CD4-positive, alpha-beta T cell treated with Interleukin-17A for 1 hour (primary cell): Measurements from ENCODE around the gene AIF1.

Source experiments
- DNase-seq: peaks from one replicate; pipeline ENCODE4 v3.0.0-alpha.2; 2020

The AIF1 gene

DNA sequence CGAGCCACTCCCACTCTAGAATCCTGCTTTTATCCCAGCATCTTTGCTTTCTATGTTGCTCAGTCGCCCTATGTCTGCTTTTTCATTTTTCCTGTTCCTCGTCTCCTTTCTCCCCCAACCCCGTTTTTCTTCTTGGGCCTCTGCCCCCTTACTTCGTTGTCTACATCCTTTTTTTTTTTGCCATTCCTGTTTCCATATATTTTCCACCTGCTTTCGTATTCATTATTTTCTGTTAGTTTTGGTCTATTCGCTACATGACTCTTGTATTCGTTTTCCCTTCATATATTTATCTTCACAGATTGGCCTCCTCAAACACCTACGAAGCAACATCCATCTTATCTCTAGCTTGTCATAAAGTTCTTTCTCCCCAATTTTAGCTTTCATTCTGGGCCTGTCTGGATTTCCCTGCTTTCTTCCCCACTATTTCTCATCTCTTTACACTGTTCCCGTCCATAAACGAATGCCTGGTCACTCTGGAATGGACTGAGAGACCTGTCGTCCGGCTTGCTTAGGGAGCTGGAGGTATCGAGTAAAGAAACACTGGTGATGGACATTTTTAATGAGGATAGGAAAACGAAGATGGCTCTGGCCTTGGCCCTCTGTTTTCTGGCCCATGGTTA, 6.4 kb downstream of the AIF1 start:
- no peak for DNase-seq

- no peak for DNase-seq
Observed at GRCh38 chr6:31621991-31622390, 7.0 kb downstream of the AIF1 start.

- DNase-seq = no peak
Observed at GRCh38 chr6:31622684-31623091, 7.7 kb downstream of the AIF1 start.

- no peak for DNase-seq
Observed at GRCh38 chr6:31624070-31624469, 9.0 kb downstream of the AIF1 start.

DNA sequence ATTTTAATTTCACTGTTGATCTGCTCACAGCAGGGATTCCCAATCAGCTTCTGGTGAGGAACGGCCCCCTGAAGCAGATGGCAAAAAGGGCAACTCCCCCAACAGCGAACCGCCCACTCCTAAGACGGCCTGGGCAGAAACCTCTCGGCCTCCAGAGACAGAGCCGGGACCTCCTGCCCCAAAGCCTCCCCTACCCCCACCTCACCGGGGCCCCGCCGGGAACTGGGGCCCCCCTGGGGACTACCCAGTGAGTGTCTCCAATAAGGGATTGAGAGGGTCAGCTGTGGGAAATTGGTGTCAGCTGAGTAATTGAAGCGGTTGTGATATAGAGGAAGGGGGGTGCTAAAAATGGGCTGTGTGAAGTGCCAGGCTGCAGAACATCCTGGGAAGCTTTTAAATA, 11.9 kb downstream of the AIF1 start:
- DNase-seq = no peak

DNA sequence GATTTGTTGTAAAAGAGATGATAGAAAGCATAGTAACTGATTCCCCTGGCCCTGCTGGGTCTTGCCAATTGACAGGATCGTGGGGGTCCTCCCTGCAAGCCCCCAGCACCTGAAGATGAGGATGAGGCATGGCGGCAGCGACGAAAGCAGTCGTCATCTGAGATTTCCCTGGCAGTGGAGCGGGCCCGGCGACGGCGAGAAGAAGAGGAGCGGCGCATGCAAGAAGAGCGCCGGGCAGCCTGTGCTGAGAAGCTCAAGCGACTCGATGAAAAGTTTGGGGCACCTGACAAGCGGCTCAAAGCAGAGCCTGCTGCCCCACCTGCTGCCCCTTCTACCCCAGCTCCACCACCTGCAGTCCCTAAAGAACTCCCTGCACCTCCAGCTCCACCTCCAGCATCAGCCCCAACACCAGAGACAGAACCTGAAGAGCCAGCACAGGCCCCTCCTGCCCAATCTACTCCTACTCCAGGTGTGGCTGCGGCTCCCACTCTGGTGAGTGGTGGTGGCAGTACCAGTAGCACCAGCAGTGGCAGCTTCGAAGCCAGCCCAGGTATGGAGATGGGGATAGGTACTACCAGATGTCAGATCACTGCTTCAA, 12.8 kb downstream of the AIF1 start:
- DNase-seq = no peak

DNA sequence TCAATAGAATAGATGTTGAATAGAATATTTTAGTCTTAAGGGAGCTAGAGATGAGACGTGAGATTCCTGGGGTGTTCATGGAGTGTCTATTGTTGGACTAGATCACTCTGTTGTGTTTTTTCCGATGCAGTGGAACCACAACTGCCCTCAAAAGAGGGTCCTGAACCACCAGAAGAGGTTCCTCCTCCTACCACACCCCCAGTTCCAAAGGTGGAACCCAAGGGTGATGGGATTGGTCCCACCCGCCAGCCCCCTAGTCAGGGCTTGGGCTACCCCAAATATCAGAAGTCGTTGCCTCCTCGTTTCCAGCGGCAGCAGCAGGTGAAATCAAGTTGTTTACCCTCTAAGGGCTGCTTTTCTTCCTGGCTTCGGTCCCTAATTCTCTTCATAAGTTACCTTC, 14.0 kb downstream of the AIF1 start:
- DNase-seq = no peak

DNA sequence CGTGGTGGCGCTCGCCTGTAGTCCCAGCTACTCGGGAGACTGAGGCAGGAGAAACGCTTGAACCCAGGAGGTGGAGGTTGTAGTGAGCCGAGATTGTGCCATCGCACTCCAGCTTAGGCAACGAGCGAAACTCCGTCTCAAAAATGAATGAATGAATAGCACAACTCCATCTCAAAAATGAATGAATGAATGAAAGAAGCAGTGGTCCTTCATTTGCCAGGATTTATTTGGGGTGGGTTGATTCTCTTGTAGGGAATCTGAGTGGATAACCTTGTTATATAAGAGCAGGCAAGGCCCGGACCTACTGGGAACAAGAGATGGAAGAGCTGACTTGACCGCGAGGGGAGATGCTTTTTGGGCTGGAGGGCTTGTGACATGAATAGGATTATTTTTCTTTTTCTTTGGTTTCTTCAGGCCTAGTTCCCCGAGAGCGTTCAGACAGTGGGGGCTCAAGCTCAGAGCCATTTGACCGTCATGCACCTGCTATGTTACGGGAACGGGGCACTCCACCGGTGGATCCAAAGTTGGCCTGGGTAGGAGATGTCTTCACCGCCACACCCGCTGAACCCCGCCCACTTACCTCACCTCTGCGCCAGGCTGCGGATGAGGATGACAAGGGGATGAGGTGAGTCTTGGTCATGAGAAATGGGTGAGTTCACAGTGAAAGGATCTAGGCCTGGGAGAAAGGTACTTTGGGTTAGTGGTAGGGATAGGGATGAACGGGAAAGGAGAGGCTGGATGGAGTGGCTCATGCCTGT, 15.3 kb downstream of the AIF1 start:
- DNase-seq = no peak

DNA sequence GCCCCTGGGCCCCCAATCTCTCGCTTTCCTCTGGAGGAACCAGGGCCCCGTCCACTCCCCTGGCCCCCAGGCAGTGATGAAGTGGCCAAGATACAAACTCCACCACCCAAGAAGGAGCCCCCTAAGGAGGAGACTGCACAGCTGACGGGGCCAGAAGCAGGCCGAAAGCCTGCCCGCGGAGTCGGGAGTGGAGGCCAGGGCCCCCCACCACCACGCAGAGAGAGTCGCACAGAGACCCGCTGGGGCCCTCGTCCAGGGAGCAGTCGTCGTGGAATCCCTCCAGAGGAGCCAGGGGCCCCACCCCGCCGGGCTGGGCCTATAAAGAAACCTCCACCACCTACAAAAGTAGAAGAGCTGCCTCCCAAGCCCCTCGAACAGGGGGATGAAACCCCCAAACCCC, 16.2 kb downstream of the AIF1 start:
- DNase-seq = no peak

GRCh38 chr6:31631681-31632278, 16.7 kb downstream of the AIF1 start:
- no peak for DNase-seq

- DNase-seq = no peak
Observed at GRCh38 chr6:31632279-31632946, 17.4 kb downstream of the AIF1 start.

GRCh38 chr6:31633447-31633846, 18.4 kb downstream of the AIF1 start:
- no peak for DNase-seq

DNA sequence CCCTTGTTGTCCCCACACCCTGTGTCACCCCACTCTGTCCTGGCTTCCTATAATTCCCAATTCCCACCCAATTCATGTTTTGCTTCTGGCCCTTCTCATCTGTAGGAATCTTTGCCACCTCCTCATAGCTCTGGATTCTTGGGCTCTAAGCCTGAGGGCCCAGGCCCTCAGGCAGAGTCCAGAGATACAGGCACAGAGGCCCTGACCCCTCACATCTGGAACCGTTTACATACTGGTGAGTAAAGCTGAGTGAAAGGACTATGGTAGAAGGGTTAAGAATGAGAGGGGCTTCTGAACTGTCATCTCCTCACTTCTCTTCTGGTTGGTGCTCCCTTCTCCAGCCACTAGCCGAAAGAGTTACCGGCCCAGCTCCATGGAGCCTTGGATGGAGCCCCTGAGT, 19.1 kb downstream of the AIF1 start:
- no peak for DNase-seq

DNA sequence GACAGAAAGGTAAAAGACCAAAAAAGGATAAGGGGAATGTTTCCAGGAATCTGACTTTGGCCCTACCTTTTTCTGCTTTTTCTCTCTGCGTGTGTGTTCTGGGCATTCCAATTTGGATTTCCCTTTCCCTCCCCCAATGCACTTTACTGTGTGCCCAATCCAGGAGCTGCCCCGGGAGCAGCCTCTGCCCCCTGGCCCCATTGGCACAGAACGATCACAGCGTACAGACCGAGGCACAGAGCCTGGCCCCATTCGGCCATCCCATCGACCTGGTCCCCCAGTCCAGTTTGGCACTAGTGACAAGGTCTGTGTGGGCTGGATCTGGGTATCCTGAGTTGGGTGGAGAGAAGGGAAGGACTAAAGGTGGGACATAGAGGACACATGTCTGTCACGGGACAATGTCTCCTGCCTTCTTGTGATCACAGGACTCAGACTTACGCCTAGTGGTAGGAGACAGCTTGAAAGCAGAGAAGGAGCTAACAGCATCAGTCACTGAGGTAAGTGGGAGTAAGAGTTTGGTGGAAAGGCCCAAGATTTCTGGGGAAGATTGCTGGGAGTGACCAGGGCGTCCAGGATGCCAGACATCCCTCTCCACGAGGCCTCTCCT, 20.0 kb downstream of the AIF1 start:
- DNase-seq = no peak

GRCh38 chr6:31636698-31637596, 21.9 kb downstream of the AIF1 start:
- no peak for DNase-seq

DNA sequence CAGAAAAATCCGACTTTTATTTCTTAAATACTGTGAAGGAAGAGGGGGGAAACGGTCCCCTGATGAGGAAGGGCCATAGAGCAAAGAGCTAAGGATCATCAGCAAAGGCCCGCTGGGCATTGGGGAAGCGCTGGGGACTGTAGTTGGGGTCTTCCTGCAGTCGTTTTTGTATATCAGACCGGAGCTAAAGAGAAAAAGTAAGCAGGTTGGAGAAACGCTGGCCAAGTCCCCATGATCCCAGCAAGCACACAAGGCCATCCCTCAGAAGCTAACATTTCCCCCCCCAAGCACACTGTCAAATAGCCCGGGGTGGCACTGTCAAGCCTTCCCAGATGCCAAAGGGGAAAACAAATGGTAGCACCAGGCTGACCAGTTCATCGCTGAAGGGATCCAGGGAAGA, 24.0 kb downstream of the AIF1 start:
- no peak for DNase-seq

DNA sequence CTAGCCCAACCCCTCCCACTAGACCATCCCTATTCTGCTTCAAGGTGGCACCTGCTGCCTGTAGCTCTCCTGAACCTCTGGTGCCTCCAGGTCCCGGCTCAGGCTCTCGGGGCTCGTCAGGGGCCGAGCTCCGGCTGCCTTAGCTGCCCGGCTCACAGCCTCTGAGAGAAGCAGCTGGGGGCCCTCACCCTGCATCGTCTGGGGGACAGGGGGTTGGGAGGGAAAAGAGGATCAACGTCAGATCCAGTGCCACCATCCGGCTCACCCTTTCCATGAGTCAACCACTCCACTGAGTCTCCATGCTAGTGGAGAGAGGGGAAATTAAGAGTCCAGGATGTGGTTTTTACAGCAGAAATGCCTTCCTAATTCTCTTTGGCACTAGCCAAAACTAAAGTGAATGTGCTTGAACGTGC, 24.4 kb downstream of the AIF1 start:
- no peak for DNase-seq

- no peak for DNase-seq
Observed at GRCh38 chr6:31640612-31641011, 25.6 kb downstream of the AIF1 start.

DNA sequence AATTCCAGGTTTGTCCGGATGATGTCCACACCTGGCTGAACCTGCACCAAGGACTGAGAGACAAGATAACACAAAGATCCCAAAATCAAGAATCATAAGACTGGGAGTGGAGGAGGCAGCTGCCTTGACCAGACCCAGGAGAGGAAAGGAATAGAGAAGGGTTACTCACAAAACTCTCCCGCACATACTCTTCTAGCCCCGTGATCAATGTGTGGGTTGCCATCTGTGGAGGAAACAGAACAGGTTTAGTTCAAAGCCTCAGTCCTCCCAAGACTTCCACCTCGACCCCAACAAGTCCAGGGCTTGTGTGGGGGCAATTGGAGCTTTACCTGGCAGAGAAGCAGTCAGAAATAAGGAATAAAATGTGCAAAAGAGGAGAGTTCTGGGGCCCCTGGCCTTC, 26.3 kb downstream of the AIF1 start:
- DNase-seq = no peak

- DNase-seq = no peak
Observed at GRCh38 chr6:31642798-31643570, 27.9 kb downstream of the AIF1 start.

- DNase-seq = no peak
Observed at GRCh38 chr6:31643818-31644454, 28.9 kb downstream of the AIF1 start.
